Measurements from ENCODE around the gene MYDGF. TPM values are rescaled to one million over a fixed set of nuclear protein-coding genes. Genes with fewer than 3 reads are reported as not detected.

Gene MYDGF
- total and polyA plus RNA-seq, 2 of the 13 experiments (the other 11 are each of a cell fraction or from before 2014, with no cell fraction given): 116 to 198 TPM

DNA sequence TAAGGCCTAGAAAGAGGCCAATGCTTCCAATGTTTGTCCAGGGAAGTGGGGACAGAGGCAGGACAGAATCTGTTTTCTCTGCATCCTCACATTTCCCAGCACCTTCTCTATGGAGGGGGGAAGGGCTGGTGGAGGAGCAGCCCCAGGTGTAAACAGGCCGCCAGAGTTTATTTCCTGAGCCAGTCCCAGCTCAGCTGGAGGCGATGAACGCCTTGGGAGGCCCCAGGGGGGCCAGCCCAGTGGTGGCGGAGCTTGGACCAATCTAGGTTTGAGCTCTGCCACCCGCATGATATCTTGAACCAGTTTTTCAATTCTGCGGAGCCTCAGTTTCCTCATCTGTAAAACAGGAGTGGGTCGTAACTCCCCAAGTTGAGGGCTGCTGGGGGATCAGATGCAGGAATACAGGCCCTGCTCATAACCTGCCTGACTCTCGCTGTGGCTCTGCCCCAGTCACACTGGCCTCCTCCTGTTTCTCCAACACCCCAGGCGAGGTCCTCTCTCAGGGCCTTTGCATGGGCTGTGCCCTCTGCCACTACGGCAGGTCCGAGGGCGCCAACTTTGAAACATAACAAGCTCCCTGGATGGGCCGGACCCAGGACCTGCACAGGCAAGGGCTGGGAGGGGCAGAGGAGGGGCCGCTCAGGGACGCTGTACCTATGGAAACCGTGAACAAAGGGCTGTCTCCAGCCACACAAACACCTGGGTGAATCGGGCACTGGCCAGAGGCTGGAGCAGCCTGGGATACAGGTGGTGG is 29.7 kb downstream of the MYDGF start (continued):
- TF ChIP-seq, protein P1, sequence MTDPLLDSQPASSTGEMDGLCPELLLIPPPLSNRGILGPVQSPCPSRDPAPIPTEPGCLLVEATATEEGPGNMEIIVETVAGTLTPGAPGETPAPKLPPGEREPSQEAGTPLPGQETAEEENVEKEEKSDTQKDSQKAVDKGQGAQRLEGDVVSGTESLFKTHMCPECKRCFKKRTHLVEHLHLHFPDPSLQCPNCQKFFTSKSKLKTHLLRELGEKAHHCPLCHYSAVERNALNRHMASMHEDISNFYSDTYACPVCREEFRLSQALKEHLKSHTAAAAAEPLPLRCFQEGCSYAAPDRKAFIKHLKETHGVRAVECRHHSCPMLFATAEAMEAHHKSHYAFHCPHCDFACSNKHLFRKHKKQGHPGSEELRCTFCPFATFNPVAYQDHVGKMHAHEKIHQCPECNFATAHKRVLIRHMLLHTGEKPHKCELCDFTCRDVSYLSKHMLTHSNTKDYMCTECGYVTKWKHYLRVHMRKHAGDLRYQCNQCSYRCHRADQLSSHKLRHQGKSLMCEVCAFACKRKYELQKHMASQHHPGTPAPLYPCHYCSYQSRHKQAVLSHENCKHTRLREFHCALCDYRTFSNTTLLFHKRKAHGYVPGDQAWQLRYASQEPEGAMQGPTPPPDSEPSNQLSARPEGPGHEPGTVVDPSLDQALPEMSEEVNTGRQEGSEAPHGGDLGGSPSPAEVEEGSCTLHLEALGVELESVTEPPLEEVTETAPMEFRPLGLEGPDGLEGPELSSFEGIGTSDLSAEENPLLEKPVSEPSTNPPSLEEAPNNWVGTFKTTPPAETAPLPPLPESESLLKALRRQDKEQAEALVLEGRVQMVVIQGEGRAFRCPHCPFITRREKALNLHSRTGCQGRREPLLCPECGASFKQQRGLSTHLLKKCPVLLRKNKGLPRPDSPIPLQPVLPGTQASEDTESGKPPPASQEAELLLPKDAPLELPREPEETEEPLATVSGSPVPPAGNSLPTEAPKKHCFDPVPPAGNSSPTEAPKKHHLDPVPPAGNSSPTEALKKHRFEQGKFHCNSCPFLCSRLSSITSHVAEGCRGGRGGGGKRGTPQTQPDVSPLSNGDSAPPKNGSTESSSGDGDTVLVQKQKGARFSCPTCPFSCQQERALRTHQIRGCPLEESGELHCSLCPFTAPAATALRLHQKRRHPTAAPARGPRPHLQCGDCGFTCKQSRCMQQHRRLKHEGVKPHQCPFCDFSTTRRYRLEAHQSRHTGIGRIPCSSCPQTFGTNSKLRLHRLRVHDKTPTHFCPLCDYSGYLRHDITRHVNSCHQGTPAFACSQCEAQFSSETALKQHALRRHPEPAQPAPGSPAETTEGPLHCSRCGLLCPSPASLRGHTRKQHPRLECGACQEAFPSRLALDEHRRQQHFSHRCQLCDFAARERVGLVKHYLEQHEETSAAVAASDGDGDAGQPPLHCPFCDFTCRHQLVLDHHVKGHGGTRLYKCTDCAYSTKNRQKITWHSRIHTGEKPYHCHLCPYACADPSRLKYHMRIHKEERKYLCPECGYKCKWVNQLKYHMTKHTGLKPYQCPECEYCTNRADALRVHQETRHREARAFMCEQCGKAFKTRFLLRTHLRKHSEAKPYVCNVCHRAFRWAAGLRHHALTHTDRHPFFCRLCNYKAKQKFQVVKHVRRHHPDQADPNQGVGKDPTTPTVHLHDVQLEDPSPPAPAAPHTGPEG (CRISPR knock-in tag; IDR thresholded peaks at IDR 0.05): 0 out of 2 replicates have a peak, but pooled peaks have one; percentile 25
- TF ChIP-seq MTERF4 (CRISPR knock-in tag; IDR thresholded peaks at IDR 0.05) (peak; percentile 65; the same call in 1 of the 2 replicates), SIN3B (IDR thresholded peaks at IDR 0.05; ENCODE audit: low read length) (peak; percentile 59; the same call in 1 of the 2 replicates), MAZ (IDR thresholded peaks at IDR 0.05; ENCODE audit: borderline replicate concordance, low read depth, low read length) (no peak), MAZ (CRISPR knock-in tag; IDR thresholded peaks at IDR 0.05; ENCODE audit: low read depth) (no peak), HMGA1 (CRISPR knock-in tag; conservative IDR thresholded peaks at IDR 0.05) (no peak), DPF2 (CRISPR knock-in tag; IDR thresholded peaks at IDR 0.05; ENCODE audit: borderline replicate concordance, low read depth) (no peak), SOX6 (IDR thresholded peaks at IDR 0.05) (no peak), SOX6 (CRISPR knock-in tag; IDR thresholded peaks at IDR 0.05) (peak; percentile 35; the same call in 1 of the 2 replicates), ARNT2 (CRISPR knock-in tag; IDR thresholded peaks at IDR 0.05; ENCODE audit: low read depth) (0 out of 2 replicates have a peak, but pooled peaks have one; percentile 8), MIER3 (CRISPR knock-in tag; IDR thresholded peaks at IDR 0.05; ENCODE audit: borderline replicate concordance) (no peak), ZNF33B (CRISPR knock-in tag; IDR thresholded peaks at IDR 0.05) (no peak), SAP130 (CRISPR knock-in tag; IDR thresholded peaks at IDR 0.05; ENCODE audit: low read depth) (peak; percentile 89), SALL1 (CRISPR knock-in tag; IDR thresholded peaks at IDR 0.05) (no peak)
- TF ChIP-seq, protein P2, sequence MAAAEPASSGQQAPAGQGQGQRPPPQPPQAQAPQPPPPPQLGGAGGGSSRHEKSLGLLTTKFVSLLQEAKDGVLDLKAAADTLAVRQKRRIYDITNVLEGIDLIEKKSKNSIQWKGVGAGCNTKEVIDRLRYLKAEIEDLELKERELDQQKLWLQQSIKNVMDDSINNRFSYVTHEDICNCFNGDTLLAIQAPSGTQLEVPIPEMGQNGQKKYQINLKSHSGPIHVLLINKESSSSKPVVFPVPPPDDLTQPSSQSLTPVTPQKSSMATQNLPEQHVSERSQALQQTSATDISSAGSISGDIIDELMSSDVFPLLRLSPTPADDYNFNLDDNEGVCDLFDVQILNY (CRISPR knock-in tag; conservative IDR thresholded peaks at IDR 0.05): peak; percentile 66; the same call in 1 of the 2 replicates
- TF ChIP-seq, protein P3, sequence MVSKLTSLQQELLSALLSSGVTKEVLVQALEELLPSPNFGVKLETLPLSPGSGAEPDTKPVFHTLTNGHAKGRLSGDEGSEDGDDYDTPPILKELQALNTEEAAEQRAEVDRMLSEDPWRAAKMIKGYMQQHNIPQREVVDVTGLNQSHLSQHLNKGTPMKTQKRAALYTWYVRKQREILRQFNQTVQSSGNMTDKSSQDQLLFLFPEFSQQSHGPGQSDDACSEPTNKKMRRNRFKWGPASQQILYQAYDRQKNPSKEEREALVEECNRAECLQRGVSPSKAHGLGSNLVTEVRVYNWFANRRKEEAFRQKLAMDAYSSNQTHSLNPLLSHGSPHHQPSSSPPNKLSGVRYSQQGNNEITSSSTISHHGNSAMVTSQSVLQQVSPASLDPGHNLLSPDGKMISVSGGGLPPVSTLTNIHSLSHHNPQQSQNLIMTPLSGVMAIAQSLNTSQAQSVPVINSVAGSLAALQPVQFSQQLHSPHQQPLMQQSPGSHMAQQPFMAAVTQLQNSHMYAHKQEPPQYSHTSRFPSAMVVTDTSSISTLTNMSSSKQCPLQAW (CRISPR knock-in tag; IDR thresholded peaks at IDR 0.05): no peak
- TF ChIP-seq, protein P4, sequence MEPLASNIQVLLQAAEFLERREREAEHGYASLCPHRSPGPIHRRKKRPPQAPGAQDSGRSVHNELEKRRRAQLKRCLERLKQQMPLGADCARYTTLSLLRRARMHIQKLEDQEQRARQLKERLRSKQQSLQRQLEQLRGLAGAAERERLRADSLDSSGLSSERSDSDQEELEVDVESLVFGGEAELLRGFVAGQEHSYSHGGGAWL (CRISPR knock-in tag; IDR thresholded peaks at IDR 0.05): 0 out of 2 replicates have a peak, but pooled peaks have one; percentile 29
- TF ChIP-seq, protein P5, sequence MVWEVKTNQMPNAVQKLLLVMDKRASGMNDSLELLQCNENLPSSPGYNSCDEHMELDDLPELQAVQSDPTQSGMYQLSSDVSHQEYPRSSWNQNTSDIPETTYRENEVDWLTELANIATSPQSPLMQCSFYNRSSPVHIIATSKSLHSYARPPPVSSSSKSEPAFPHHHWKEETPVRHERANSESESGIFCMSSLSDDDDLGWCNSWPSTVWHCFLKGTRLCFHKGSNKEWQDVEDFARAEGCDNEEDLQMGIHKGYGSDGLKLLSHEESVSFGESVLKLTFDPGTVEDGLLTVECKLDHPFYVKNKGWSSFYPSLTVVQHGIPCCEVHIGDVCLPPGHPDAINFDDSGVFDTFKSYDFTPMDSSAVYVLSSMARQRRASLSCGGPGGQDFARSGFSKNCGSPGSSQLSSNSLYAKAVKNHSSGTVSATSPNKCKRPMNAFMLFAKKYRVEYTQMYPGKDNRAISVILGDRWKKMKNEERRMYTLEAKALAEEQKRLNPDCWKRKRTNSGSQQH (CRISPR knock-in tag; IDR thresholded peaks at IDR 0.05; ENCODE audit: low read depth): peak; percentile 60; the same call in 1 of the 2 replicates

Data from HepG2 (cell line).